ENCODE results near the gene SCARF2.

DNA sequence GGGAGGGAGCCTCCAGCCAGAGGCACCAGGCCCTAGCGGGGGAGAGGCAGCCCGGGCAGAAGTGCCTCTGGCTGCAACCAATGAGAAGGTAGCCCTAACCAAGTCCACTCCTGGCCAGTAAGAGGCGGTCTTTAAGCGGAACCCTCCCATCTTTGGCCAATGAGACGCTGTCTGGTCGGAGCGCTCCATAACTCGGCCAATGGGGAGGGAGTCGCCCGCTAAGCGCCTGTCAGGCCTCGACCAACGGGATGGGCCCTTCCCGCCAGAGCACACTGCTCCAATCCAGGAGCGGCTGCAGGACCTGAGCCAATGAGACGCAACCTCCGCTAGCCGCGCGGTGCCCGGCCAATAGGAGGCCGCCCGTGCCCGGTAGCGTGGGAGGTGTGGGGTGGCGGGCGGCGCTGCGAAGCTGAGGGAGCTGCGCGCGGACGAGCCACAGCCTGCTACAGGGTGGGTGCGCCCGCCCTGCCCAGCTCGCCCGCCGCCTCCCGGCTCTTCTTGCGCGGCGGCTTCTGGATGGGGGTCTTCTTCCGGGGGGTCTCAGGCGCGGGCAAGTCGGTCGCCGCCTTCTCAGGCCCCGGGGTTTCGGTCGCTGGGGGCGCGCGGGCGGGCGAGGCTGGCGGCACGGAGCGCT, 12.6 kb downstream of the SCARF2 start:
- TF ChIP-seq POLR2AphosphoS5 (IDR thresholded peaks at IDR 0.05; ENCODE audit: low read depth, low read length) (no peak), TAF1 (IDR thresholded peaks at IDR 0.05; ENCODE audit: borderline replicate concordance, insufficient read depth, low read length) (no peak)
